HG03060 (cell line): ENCODE results near the gene CISD3.

Experiments used
- ATAC-seq: cut with Tn5 transposase; IDR thresholded peaks from one replicate; pipeline ENCODE4 v1.9.1; 2021; ENCODE audit warnings: low read depth, moderate number of reproducible peaks; ENCODE audit not compliant: unreplicated experiment

CISD3 gene

DNA sequence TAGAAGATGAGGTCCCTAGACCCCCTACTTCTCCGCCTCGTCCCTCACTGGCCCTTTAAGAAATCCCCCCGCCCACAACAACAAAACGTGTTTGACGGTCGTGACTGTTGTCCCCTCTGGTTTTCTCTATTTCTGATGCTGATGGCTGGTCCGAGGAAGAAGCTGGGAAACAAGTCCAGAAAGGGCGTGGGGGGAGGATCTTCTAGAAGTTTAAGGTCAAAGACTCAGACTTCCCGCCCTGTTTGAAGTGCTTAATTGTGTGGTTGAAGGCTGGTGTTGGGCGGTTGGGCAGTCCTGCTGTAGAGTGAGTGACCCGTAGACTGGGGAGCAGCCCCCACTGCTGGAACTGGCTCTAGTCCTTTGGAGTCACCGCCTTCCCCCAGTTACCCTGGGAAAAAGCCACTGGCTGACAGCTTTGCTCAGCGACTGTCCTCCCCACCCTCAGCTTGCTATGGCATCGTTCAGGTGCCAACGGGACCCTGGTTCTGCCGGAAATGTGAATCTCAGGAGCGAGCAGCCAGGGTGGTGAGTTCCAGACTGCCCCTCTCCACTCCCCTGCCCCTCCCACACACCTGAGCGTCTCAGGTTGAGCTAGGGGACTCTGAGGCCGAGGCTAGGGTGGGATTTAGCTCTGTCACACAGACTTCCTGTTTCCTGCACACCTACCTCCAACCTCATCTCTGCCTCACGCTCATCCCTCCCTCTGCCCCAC, 23.5 kb upstream of the CISD3 start:
- no peak for ATAC-seq

DNA sequence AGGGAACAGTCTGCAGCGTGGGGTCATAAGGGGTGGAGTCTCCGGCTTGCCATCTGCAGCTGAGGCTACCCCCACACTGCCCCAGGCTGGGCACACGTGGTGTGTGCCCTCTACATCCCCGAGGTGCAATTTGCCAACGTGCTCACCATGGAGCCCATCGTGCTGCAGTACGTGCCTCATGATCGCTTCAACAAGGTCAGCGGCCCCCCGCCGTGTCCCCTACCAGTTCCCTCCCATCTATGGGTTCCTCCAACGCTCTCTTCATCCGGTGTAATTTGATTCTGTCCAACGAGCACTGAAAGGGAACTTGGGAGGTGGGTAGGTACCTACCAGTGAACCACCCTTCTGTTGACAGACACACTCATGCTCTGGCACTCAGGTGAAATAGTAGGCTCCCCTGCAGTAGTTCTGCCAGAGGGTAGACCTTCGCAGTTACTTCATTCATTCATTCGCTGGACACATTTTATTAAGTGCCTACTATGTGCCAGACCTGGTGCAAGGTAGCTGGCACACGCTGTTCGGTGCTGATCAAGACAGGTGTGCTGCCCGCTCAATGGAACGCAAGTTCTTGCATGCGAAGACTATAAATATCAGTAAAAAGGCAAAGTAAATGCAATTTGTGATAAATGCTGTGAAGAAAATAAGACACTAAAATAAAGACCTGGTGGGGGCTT, 22.3 kb upstream of the CISD3 start:
- ATAC-seq, result no peak

DNA sequence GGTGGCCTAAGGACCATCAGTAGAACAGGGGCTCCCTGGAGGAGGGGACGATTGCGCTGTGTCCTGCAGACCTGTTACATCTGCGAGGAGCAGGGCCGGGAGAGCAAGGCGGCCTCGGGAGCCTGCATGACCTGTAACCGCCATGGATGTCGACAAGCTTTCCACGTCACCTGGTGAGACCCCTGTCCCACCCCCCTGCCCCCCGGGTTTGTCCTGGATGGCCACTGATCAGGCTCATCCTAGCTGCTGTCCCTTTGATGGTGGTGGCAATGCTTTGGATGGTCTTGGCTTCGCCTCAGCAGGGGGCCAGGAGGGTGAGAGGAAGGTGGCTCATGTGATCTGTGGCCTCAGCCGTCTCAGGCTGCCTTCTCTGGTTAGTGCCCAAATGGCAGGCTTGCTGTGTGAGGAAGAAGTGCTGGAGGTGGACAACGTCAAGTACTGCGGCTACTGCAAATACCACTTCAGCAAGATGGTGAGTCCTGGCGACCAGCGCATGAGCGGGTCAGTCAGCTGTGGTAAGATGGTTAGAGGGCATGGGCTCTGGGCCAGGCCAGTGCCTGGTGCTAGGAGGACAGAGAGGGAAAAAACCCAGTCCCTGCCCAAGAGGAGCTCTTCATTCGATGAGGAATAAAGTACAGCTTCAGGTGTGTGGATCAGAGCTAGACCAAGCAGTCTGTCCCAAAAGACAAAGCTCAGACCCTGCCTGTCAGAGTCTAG, 20.9 kb upstream of the CISD3 start:
- no peak for ATAC-seq

DNA sequence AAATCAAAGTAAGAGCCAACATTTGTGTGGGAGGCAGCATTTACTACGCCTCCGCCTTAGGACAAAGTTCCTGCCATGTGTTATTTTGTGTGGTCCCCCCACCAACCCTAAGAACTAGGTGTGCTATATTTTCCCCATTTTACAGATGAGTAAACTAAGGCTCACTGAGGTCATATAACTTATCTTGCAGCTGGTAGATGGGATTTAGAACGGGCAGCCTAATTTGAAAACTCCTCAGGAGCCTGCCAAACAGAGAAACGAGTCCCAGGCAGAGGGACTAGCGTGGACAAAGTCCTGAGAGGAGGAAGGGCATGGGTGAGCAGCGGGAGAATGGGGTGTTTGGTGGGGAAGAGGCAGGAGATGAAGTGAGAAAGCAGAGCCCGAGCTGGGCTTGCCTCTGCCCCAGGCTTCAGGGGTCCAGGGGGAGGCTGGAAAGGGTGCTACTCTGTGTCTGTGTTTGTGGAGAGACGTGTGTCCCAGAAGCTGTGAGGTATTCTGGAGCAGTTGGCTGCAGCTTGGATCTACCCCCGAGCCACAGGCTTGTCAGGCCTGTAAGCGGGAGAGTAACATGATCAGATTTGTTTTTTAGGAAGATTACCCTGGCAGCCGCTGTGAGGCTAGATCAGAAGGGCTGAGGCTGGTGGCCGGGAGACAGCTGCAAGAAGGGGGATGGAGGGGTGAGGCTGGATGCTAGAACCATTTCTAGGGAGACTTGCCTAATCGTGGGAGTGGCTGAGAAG, 20.1 kb upstream of the CISD3 start:
- no peak for ATAC-seq

- ATAC-seq, result no peak
Measured at GRCh38 chr17:38710604-38710962, 19.6 kb upstream of the CISD3 start.

GRCh38 chr17:38710985-38711384, 19.2 kb upstream of the CISD3 start:
- no peak for ATAC-seq

DNA sequence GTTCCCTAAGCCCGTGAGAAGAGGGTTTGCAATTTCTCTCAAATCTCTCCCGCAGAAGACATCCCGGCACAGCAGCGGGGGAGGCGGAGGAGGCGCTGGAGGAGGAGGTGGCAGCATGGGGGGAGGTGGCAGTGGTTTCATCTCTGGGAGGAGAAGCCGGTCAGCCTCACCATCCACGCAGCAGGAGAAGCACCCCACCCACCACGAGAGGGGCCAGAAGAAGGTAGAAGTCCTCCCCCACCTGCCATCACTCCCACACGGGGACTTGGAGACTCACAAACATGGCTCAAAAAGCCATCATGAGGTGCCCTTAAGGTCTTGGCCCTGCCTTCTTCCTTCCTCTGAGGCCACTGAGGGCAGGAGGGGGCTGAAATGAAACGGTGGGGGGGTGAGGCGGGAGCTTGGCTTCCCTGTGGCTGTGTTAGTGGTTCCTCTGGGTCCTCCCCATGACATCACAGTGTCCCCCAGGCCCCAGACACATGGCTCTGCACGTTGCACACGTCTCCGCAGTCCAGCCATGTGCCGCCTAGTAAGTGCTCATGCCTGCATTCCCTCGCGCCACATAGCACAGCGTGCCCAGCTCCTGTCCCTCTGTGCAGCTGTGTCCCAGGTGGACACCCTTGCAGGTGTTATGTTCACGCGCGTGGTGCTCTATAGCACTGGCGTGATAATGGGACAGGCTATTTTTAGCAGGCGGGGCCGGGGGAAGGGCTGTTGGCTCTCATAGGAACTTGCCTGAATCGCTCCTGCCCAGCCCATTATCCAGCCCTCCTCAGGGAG, 18.2 kb upstream of the CISD3 start:
- ATAC-seq, result no peak

DNA sequence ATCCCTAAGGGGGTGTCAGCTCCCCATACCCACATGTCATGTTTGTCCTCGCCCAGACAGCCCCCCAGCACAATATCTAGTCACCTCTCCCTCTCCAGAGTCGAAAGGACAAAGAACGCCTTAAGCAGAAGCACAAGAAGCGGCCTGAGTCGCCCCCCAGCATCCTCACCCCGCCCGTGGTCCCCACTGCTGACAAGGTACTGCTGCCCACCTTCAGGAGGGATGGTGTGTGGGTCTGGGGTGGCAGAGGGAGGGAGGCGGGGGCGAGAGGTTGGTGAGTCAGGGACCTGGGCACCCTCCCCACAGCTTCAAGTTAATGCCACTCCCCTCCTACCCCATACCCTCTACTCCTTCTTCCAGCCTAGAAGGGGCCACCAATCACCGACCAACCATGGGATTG, 17.5 kb upstream of the CISD3 start:
- no peak for ATAC-seq

DNA sequence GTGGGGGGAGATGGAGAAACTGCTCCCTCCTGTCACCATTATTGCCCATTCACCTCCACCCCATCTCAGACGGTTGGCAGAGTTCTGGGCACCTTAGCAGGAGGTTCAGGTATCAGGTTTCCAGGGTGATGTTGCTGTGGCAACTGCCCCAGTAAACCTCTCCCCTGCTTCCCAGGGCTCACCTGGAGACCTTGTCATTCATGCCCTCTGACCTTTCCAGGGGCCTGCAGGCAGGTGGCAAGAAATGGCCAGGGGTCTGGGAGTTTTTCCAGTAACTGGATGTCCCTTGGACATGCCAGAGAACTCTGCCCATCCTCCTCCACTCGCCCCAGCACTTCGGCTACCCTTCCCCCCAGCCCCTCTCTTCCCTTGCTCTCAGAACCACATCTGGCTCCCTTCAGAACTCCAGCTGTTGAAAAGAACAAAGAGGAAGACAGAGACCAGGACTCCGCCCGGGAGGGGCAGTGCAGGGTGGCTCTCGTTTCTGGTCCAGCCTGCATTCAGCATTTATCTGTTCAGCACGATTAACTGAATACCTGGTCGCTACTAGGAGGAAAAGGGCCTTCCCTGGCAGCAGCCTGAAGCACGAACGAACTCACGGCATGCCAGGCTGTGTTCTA, 16.6 kb upstream of the CISD3 start:
- no peak for ATAC-seq

DNA sequence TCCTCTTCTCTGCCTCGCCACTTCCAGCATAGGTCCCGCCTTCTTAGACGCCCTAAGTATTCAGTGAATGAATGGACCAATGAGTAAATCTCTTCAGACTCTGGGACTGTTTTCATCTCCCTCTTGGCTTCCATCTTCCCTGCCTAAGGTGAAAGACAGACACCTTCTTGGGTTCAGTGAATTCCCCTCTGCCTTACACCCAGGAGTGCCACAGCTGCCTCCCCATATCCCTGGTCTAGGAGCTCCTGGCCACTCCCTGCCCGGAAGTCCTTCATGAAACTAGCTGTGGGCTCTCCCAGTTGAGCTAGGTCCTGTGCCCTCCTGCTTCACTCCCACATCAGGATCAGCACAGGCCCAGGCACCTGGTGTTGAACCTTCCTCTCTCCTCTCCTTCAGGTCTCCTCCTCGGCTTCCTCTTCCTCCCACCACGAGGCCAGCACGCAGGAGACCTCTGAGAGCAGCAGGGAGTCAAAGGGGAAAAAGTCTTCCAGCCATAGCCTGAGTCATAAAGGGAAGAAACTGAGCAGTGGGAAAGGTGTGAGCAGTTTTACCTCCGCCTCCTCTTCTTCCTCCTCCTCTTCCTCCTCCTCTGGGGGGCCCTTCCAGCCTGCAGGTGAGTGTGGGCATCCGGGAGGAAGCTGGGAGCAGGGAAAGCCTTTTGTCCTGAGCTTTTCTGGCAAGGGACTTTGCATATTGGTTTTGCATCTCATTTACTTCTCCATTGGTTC, 14.8 kb upstream of the CISD3 start:
- ATAC-seq, result no peak

GRCh38 chr17:38716368-38717005, 13.7 kb upstream of the CISD3 start:
- no peak for ATAC-seq

GRCh38 chr17:38717139-38717745, 12.9 kb upstream of the CISD3 start:
- ATAC-seq, result no peak

- ATAC-seq, result no peak
Measured at GRCh38 chr17:38719289-38719942, 10.7 kb upstream of the CISD3 start.

DNA sequence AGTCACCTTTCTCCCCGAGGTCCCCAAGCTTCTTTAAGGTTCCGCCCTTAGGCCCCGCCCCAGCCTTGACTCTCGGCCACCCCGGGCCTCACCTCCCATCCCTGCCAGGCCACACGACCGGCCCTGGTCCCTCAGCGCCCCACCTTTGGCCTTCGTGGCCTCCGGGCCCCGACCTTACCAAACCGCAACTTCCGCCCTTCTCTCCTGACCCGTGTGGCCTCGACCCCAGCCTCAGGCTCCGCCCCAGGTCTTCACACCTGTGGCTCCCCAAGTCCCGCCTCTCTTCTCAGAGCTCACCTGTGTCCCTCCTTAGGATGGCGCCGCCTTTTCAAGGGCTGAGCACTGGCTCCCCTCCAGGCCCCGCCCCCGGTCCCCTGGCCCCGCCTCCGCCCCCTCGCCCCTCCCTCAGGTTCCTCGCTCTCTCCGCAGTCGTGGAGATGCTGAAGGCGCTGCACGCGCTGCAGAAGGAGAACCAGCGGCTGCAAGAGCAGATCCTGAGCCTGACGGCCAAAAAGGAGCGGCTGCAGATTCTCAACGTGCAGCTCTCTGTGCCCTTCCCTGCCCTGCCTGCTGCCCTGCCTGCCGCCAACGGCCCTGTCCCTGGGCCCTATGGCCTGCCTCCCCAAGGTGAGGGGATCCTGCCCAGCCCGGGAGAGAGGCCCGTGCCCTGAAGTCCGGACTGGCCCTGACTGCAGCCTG, 10.0 kb upstream of the CISD3 start:
- no peak for ATAC-seq

DNA sequence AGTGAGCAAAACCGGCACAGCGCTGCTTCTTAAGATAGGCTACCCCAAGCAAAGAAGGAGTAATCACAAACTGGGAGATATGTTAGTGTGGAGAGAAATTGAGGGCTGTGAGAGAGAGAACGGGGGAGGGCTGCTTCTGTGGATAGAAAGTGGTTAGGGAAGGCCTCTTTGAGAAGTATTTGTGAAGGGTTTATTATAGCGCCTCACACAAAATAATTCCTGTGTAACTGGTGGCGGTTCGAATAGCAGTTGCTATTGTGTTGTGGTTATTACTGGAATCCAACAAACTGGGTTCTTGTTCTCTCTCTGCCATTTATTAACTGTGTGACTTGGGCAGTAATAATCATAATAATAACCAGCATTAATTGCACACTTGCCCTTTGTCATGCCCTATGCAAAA, 9.2 kb upstream of the CISD3 start:
- ATAC-seq, result no peak

DNA sequence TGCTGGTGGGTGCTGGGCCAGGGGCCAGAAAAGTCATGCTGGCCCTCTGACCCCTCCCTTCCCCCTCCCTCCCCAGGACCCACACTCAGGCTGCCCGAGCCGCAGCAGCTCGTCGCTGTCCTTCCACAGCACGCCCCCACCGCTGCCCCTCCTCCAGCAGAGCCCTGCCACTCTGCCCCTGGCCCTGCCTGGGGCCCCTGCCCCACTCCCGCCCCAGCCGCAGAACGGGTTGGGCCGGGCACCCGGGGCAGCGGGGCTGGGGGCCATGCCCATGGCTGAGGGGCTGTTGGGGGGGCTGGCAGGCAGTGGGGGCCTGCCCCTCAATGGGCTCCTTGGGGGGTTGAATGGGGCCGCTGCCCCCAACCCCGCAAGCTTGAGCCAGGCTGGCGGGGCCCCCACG, 8.3 kb upstream of the CISD3 start:
- no peak for ATAC-seq

- no peak for ATAC-seq
Measured at GRCh38 chr17:38724337-38724988, 5.7 kb upstream of the CISD3 start.
